Esophagus squamous epithelium (tissue), 5 donors: ENCODE measurements around the gene ECEL1. TPM values are rescaled to one million over a fixed set of nuclear protein-coding genes. Genes with fewer than 3 reads are reported as not detected.

Experiments used
- DNase-seq: peaks from one replicate; lab custom pipeline; 2025; lab: John Stamatoyannopoulos, UW
- H3K27ac ChIP-seq, 4 donors: fragments of 200-600 bp; sonication (generic); one replicate each; pipeline ENCODE4 v1.5.1; 2016 to 2019; ENCODE audit warnings: mild to moderate bottlenecking in 1 of 4
- H3K27me3 ChIP-seq, 4 donors: fragments of 200-600 bp; sonication (generic); 1 replicate in 3 of 4; 2 replicates in 1 of 4; pipeline versions ENCODE4 v1.5.1 to v1.6.0; 2017 to 2021; ENCODE audit warnings: antibody characterized with exemption in 1 of 4
- H3K36me3 ChIP-seq, 3 donors: fragments of 200-600 bp; sonication (generic); one replicate each; pipeline ENCODE4 v1.5.1; 2016 to 2019
- H3K4me1 ChIP-seq, 3 donors: fragments of 200-600 bp; sonication (generic); one replicate each; pipeline ENCODE4 v1.5.1; 2017 to 2019
- H3K4me3 ChIP-seq, 4 donors: fragments of 200-600 bp; sonication (generic); 1 replicate in 3 of 4; 2 replicates in 1 of 4; pipeline ENCODE4 v1.5.1; 2016 to 2019; ENCODE audit warnings: mild to moderate bottlenecking in 2 of 4, moderate library complexity in 1 of 4
- H3K9me3 ChIP-seq, 3 donors: fragments of 200-600 bp; sonication (generic); one replicate each; pipeline ENCODE4 v1.5.1; 2016 to 2019
- POLR2A ChIP-seq, 4 donors: fragments of 450-650 bp; IDR thresholded peaks; one replicate each; pipeline ENCODE4 v1.6.1; 2017; ENCODE audit warnings: antibody characterized with exemption in 4 of 4, mild to moderate bottlenecking in 4 of 4, moderate library complexity in 3 of 4
- WGBS, 2 donors: methylation state at CpG; one replicate each; pipeline ENCODE4 v1.1.5; 2018; 5-methylcytosine and 5-hydroxymethylcytosine counted together
- intact Hi-C: fragments of 100-400 bp; cut with DNase I; formaldehyde crosslinking; loops from one replicate; pipeline ENCODE4 v1.15.0; 2022
- total RNA-seq, 4 donors: library from RNA; depleted of rRNA; stranded (reverse); fragments of >200 nt; gene quantifications; one replicate each; pipeline ENCODE4 v1.1.0, GENCODE V29; 2016
- TF ChIP-seq, protein P1 (sequence below), 6 experiments: fragments of 450-650 bp in 4 of 6; fragments of 200-600 bp in 2 of 6; sonication (generic) in 2 of 6; IDR thresholded peaks; one replicate each; pipeline ENCODE4 v1.5.1; 2016 to 2019; ENCODE audit warnings: antibody characterized with exemption in 6 of 6, mild to moderate bottlenecking in 4 of 6, moderate library complexity in 4 of 6
- donor health status: DM: yes; HTN: yes; CAD: no.

ECEL1 gene
- total RNA-seq, 4 donors from 2014 or later, result 0.19 TPM; not detected in 3

GRCh38 chr2:232532419-232532818, 44.8 kb upstream of the ECEL1 start:
- no peak overlapping the region for H3K27ac ChIP-seq
- H3K27me3 ChIP-seq, result peaks cover 0 to 51% (median 0%) of the 10 kb centered on the region in 4 donors
- no peak overlapping the region for H3K4me3 ChIP-seq
- DNase-seq, result no peak
- intact Hi-C loops, result no loop called here
- no peak for TF ChIP-seq POLR2A (IDR thresholded peaks at IDR 0.05)
- TF ChIP-seq, protein P1, sequence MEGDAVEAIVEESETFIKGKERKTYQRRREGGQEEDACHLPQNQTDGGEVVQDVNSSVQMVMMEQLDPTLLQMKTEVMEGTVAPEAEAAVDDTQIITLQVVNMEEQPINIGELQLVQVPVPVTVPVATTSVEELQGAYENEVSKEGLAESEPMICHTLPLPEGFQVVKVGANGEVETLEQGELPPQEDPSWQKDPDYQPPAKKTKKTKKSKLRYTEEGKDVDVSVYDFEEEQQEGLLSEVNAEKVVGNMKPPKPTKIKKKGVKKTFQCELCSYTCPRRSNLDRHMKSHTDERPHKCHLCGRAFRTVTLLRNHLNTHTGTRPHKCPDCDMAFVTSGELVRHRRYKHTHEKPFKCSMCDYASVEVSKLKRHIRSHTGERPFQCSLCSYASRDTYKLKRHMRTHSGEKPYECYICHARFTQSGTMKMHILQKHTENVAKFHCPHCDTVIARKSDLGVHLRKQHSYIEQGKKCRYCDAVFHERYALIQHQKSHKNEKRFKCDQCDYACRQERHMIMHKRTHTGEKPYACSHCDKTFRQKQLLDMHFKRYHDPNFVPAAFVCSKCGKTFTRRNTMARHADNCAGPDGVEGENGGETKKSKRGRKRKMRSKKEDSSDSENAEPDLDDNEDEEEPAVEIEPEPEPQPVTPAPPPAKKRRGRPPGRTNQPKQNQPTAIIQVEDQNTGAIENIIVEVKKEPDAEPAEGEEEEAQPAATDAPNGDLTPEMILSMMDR (IDR thresholded peaks at IDR 0.05), result no peak
- peaks cover 0 to 4% (median 0%) of the 10 kb centered on the region in 3 donors for H3K4me1 ChIP-seq
- 59 to 68% methylated on average over 9 of the region's 9 CpGs for WGBS, 2 donors
- peaks cover 0 to 6% (median 0%) of the 10 kb centered on the region in 3 donors for H3K9me3 ChIP-seq
- H3K36me3 ChIP-seq, result no peaks in the 10 kb centered on the region

GRCh38 chr2:232530626-232531260, 43.1 kb upstream of the ECEL1 start:
- H3K36me3 ChIP-seq, result no peaks in the 10 kb centered on the region
- H3K27ac ChIP-seq, result no peak overlapping the region
- H3K4me3 ChIP-seq, result no peak overlapping the region
- intact Hi-C loops, result no loop called here
- DNase-seq, result no peak
- WGBS, 2 donors, result 59 to 73% methylated on average over 6 of the region's 9 CpGs
- H3K27me3 ChIP-seq, result peaks cover 0 to 49% (median 0%) of the 10 kb centered on the region in 4 donors
- H3K9me3 ChIP-seq, result no peaks in the 10 kb centered on the region
- H3K4me1 ChIP-seq, result peaks cover 0 to 3% (median 0%) of the 10 kb centered on the region in 3 donors
- TF ChIP-seq, protein P1 (IDR thresholded peaks at IDR 0.05), result no peak
- no peak for TF ChIP-seq POLR2A (IDR thresholded peaks at IDR 0.05)

GRCh38 chr2:232529806-232530547, 42.3 kb upstream of the ECEL1 start:
- Histone ChIP-seq H3K27me3 (peaks cover 0 to 49% (median 3%) of the 10 kb centered on the region in 4 donors), H3K27ac (no peak overlapping the region), H3K4me3 (no peak overlapping the region), H3K4me1 (peaks cover 0 to 8% (median 2%) of the 10 kb centered on the region in 3 donors), H3K9me3 (no peaks in the 10 kb centered on the region), H3K36me3 (no peaks in the 10 kb centered on the region)
- TF ChIP-seq, protein P1 (IDR thresholded peaks at IDR 0.05), result no peak
- TF ChIP-seq POLR2A (IDR thresholded peaks at IDR 0.05), result no peak
- intact Hi-C loops, result no loop called here
- 85 to 91% methylated on average over 10 to 13 of the region's 17 CpGs for WGBS, 2 donors
- DNase-seq, result no peak

- H3K9me3 ChIP-seq, result no peaks in the 10 kb centered on the region
- no peak for TF ChIP-seq POLR2A (IDR thresholded peaks at IDR 0.05)
- TF ChIP-seq, protein P1 (IDR thresholded peaks at IDR 0.05), result no peak
- H3K27me3 ChIP-seq, result peaks cover 3 to 54% (median 6%) of the 10 kb centered on the region in 4 donors
- H3K36me3 ChIP-seq, result no peaks in the 10 kb centered on the region
- intact Hi-C loops, result no loop called here
- H3K4me3 ChIP-seq, result no peak overlapping the region
- no peak overlapping the region for H3K27ac ChIP-seq
- DNase-seq, result no peak
- H3K4me1 ChIP-seq, result peaks cover 4 to 15% (median 6%) of the 10 kb centered on the region in 3 donors
- 59 to 80% methylated on average over 2 to 3 of the region's 11 CpGs for WGBS, 2 donors
These were observed 41.3 kb upstream of the ECEL1 start for GRCh38 chr2:232528746-232529460.
